GM18873 (cell line): ENCODE data around the gene FAM167B.

ENCODE experiments used
- ATAC-seq: cut with Tn5 transposase; IDR thresholded peaks from one replicate; pipeline ENCODE4 v1.9.1; 2021; ENCODE audit warnings: mild to moderate bottlenecking, moderate library complexity, moderate number of reproducible peaks; ENCODE audit not compliant: unreplicated experiment, low FRiP score

Gene FAM167B

DNA sequence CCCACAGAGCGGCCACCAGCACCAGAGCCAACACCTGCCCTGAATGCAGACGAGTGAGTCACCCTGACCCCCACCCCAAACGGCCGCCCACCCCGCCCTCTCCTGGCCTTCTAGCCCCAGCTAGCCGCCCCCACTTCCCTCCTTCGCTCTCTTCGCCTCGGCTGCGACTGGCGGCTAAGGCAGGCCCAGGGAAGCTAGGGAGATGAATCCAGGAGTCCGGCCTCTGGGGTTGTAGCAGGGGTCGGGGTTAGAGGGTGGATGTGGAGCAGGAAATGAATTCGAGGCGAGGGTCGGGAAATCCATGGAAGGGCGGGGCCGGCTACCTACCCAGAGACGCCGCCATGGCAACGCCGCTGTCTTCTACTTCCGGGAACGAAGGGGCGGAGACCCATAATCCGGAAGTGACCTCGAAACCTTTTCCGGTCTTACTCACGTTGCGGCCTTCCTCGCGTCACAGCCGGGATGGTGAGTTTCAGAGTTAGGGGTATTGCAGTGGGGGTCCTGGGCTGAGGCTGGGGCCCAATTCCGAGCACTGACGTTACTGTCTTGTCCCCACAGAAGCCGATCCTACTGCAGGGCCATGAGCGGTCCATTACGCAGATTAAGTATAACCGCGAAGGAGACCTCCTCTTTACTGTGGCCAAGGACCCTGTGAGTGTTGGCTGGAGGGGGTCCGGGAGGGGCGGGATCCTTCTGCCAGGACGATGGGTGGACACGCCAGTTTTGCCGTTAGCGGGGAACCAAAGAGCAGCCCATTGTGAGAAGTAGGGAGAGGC, 24.9 kb upstream of the FAM167B start, which contains the start of the genes EIF3I and TMEM234:
Gene EIF3I, plus strand, starts transcription at position 428 of the 776 bp plus-strand sequence. Its CDS starts 35 bp downstream, at position 463.
Gene TMEM234, minus strand, starts transcription at position 374 of the 776 bp plus-strand sequence. Its CDS starts 31 bp downstream, at position 343.
- peak; percentile 68 for ATAC-seq

DNA sequence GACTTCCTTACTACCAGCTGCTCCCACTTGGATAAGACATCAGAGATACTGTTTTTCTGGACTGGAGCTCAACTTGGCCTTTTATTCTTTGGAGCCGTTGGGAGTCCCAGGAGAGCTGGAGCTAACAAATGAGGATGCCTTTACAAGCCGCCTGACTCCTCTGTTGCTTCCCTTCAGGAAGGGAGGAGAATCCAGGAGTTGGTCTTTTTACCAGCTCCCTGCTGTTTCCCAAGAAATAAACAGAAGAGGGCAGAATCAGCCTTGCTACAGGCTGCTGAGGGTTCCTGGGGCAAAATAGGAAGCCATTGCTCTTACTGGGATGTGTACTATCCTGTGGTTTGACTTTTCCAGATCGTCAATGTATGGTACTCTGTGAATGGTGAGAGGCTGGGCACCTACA, 23.3 kb upstream of the FAM167B start:
- ATAC-seq, result no peak

DNA sequence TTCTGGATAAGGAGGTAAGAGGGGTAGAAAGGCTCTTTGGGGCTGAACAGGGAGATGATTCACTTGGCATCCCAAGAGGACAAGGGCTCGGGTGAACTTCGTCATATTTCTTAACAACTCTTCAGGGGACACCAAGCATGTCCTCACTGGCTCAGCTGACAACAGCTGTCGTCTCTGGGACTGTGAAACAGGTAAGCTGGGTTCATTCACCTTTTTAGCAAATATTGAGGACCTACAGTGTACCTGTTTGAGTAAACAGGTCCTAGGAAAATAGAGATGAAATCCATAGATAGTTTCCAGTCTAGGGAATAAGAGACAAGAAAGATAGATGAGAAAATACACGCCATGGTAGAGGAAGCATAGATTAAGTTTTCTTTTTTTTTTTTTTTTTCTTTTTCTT, 22.7 kb upstream of the FAM167B start:
- ATAC-seq, result no peak

DNA sequence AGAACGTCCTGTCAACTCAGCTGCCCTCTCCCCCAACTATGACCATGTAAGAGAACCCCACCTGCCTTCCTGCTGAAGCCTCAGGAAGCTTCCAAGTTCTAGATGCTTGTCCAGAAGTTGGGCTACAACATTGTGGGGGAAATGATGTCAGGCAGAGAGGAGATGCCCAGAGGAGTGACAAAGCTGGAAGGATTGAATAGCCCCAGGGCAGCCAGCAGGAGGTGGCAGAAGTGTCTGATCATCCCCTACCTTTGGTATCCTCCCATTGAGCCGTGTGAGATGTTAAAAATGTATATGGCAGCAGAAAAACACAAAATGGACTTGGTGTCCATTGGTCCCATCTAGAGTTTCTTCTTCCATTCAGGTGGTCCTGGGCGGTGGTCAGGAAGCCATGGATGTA, 18.3 kb upstream of the FAM167B start:
- ATAC-seq, result no peak

DNA sequence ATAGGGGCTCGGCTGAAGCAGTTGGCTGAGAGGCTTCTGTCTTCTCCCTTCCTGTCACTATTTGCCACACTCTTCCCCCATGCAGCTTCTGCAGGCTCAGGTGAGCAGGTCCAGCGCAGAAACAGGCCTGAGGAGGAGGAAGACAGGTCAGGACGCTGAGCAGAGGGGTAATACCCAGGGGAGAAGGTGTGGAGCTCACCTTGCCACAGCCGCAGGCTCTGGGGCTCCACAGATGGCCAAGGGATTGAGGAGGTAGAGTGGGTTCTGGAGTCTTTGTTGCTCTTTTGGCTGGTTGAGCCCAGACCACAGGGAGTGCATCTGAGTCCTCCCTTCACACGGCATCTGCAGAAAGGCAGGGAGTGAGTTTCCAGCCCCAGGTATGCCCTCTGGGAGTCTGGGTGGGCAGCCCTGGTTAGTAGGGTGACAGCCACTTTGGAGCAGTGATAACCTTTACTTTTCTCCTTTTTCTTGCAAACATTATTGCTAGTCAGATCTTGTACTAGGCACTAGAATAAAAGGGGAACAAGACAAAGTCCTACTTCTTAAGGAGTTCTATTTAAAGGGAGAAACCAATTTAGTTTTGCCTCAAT, 15.1 kb upstream of the FAM167B start:
- no peak for ATAC-seq

DNA sequence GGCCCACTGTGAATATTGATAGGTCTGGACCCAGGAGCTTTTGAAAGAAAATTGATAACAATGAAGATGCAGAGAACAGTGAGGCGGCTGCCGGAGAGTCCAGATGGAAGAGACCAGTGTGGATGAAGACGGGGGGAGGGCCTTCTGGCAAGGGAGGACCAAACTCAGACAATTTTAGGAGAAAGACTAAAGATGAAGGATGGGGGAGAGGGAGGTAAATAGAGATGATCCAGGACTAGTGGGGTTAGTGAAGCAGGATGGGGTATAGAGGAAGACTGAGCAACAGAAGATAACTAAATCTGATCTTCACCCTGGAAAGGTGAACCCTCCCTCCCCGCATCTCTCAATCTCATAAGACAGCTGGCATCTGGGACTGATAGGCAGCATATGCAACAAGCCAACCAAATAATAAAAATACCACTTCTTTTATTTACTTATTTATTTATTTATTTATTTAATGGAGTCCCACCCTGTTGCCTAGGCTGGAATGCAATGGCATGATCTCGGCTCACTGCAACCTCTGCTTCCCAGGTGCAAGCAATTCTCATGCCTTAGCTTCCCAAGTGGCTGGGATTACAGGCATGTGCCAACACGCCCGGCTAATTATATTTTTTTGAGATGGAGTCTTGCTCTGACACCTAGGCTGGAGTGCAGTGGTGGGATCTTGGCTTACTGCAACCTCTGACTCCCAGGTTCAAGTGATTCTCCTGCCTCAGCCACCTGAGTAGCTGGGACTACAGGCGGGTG, 14.3 kb upstream of the FAM167B start:
- no peak for ATAC-seq

DNA sequence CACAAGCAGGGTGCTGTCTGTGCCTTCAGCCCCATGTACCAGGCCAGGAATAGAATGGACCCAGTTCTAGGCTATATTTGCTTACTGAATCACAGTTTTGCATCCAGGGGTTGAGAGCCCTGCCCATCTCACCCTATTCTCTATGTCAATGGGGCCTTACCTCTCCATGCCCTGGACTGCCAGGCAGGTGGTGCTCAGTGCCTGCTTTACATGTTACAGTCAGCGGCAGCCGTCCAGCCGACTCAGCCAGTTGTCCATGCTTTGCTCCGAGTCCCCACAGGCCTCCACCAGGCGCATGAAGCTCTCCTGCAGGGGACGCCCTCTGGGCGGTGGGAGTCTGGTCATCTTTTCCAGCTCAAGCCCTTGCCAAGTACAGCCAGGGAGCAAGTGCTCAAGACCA, 12.2 kb upstream of the FAM167B start:
- ATAC-seq, result no peak

DNA sequence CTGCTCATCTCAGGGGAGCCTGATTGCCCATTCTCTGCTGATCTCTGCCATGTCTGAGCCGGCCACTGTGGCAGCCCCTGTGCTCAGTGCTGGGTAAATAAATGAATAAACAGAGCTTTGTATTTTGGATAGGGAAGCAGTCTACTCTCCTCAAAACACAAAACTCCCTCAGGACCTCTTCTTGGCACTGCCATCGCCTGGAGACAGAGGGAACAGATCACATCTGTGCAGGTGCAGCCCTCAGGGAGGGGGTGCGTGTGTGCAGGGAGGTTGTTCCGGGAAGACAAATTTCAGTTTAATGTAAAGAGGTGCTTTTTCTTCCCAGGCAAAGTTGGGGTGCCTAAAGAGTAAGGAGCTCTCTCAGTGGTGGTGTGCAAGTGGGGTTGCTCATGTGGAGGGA, 7.7 kb upstream of the FAM167B start:
- no peak for ATAC-seq

DNA sequence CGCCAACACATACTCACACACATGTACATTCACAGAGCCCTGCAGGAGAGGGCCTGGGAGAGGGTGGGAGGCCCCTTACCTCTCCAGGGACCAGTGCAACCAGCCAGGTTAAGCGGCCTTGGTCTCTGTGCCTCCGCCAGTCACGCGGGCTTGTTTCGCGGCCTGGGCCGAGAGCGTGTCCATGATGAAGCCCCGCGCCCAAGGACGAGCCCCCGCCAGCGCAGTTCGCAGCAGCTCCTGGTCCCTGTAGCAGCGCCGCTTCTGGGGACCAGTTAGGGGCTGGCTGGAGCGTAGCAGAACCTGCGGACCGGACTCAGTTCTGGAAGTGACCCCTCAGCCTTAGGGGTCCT, 7.3 kb upstream of the FAM167B start:
- ATAC-seq, result no peak

DNA sequence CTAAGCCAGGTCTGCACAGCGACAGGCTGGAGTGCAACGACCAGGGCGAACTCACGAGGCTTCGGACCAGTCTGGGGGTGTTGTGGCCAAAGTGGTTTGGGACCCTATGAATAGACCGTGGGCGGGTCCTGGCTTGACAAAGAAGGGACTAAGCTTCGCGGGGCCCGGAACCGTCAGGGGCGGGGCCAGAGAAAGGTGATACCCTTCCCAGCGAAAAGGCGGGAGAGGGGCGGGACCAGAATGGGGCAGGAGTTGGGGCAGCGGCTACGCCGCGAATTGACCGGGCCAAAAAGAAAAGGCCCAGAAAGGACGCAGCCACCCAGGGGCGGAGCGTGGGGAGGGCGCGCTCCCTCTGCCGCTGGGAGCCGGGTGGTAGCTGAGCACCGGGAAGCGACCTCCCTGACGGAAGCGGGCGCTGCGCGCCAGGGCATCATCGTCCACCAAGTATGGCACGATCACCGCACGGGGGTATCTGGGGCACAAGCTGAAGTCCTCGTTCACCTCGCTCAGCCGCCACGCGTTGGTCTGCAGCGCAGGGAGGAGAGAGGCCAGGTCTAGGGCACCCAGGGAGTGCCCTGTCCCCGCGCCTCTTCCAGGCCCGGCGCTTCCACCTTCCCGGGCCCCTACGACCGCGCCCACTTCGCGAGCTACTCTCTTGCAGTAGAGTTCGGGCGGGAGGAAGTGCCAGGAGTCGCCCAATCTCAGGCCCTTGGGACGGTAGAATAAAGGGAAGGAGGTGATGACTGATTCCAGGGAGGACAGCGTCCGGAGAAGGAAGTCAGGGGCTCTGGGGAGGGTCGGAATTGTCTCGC, 6.7 kb upstream of the FAM167B start:
- ATAC-seq, result no peak

DNA sequence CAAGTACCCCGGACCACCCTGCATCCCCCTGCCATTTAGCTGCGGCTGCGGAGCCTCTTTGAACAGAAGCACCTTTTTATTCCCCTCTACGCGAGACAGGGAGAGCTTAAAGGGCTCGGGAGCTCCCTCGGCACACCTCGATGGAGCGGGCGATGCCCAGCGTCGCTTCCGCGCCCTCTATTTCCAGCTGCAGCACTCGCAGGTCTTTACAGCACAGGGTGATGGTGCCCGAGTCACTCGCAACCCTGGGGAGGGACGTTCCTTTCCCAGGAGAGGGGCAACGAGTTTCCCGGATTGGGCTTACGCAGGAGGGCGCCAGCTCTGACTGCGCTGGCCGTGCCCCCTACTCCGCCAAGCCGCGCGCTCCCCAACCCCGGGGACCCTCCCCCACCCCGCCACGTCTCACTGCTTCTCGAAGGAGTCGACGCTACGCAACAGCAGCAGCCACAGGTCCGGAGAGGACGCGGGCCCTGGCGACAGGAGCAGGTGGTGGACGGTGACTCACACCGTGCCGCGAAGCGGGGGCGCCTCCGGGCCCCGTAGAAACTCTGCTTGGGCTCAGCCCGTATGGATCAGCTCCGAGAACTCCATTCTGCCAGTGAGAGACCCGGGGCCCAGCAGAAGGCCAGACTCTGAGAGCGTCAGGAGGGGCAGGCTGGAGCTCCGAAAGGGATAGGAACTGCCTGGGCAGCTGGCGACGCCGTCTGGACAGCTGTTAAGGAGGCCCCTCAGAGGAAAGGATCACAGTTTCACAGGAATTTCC, 5.8 kb upstream of the FAM167B start:
- no peak for ATAC-seq

DNA sequence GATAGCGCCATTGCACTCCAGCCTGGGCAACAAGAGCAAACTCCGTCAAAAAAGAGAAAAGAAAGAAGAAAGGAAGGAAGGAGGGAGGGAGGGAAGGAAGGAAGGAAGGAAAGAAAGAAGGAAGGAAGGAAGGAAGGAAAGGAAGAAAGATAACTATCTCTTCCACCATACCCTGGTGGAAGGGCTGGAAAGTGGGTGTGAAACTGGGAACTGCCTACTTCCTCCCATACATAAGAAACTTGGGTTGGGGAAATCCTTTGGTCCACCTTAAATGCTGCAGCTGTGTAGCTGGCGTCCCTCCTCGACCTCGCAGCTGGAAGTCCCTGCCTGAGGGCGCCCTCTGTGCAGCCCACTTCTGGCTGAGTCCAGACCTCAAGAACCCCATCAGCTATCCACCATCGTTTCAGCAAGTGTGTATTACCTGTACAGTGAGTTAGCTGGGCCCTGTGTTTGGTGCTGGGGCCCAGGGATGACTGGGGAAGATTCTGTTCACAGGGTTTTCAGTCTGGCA, 4.6 kb upstream of the FAM167B start:
- ATAC-seq, result no peak

DNA sequence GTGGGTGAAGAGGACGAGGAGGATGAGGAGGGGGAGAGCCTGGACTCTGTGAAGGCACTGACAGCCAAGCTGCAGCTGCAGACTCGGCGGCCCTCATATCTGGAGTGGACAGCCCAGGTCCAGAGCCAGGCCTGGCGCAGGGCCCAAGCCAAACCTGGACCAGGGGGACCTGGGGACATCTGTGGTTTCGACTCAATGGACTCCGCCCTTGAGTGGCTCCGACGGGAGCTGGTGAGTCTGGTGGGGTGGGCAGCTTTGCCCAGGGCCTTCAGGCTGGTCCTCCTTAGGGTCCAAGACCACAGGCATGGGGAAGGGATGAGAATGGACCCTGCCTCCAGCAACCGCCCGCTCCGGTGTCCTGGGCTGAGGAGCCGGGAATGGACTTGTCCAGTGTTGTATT, 430 bp downstream of the FAM167B start:
- ATAC-seq, result no peak

DNA sequence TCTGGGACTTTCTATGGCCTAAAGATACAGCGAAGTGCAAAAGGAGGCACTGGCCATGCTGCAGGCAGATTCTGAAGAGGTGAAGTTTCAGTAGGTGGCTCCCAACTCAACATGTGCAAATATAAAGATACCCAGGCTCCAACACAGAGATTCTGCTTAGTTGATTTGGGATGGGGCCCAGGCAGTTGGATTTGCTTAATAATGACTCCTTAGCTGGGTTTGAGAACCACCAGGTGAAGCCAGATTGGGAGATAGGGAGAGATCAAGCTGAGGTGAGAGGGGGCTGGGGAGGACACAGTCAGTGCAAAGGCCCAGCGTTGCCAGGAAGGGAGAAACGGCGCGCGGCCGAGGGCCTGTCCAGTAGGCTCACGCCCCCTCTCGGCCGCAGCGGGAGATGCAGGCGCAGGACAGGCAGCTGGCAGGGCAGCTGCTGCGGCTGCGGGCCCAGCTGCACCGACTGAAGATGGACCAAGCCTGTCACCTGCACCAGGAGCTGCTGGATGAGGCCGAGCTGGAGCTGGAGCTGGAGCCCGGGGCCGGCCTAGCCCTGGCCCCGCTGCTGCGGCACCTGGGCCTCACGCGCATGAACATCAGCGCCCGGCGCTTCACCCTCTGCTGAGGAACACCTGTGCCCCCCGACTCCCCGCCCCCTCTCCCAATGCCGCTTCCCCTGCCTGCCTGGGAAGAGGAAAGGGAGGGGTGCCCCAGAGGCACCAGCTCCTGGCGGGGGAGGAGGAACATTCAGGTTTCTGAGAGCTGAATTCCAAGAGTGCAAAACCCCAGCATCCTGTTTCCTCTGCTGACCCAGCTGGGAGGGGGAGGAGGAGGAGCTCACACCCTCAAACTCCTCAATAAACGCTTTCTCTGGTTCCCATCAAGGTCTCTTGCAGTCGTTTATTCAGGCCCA, 1.2 kb downstream of the FAM167B start:
- no peak for ATAC-seq

DNA sequence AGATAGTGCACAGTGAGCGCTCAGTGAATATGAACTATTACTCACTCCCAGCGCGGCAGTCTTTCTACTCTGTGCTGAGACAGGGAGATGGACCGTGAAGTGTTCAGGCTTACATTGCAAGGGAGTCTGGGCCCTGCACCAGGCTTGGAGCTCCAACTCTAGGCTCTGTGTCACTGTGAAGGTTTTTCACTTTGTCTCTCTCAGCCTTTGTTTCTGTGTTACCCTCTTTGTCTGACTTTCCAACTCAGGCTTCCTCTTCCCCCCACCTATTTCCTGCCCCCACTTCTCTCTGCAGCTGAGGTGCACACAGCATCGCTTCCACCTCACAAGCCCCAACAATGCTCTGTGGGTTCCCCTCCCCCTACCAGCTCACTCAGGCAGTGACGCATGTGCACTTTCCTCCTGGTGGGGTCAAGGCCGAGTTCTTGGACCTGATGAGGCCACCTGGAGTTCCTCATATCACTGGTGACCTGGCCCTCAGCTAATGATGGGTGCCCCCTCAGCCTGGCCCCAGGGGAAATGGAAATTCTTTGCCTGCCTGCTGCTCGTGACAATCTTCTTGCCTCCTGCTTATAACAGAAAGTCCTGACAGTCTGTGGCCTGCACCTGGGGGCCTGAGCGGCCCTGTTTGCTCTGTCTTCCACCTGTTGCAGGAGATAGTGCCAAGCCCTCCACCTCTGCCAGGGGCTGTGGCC, 3.0 kb downstream of the FAM167B start:
- peak; percentile 39 for ATAC-seq

DNA sequence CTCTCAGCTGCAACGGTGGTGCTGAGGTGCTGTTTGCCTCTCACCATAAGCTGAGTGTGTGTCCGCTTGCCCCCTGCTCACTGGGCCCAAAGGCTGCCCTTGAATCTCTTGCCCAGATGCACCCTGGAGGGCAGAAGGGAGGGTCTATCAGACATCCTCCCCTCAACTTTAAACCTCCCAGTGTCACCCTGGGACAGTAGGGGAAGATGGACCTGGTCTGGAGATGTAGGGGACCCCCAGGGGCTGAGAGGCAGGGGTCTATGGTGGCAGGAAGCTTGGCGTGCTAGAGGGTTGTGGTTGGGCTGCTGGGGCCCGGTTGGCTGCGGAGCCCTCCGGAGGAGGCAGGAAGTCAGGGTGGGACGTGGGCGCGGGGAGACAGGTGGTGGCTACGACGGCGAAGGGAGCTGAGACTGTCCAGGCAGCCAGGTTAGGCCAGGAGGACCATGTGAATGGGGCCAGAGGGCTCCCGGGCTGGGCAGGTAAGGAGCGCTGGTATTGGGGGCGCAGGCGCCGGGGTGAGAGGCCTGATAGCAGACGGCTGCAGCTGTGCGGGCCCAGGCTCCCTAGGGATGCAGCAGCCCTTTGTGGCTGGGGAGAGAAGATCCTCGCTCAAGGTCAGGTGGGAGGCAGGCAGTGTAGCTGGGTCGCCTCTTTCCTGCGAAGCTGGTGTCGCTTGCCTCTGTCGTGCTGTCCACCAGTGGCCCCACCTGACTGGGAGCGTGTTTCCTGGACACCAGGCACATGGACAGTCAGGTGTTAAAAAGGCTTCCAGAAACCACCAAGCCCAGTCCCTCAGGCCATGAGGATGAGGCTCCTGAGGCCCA, 4.1 kb downstream of the FAM167B start, which contains the start of gene LCK:
Gene LCK, plus strand, starts transcription at position 373 of the 824 bp plus-strand sequence. CDS start 23,065 bp downstream, outside the sequence.
- no peak for ATAC-seq
